OCI-LY3 (cell line): Measurements from ENCODE around the gene MAGEA1.

Experiments used
- CTCF ChIP-seq: fragments of 200-600, 300-600 bp; sonication (generic); IDR thresholded peaks from 2 replicates; pipeline ENCODE4 v1.5.1; 2014; ENCODE audit warnings: antibody characterized with exemption, low read length, low read depth
- EZH2phosphoT487 ChIP-seq: fragments of 200-600 bp; shearing (Covaris generic); IDR thresholded peaks from 2 replicates; pipeline ENCODE4 v1.6.1; 2018; ENCODE audit warnings: antibody characterized with exemption, mixed run types, low read depth

- TF ChIP-seq CTCF (no peak), EZH2phosphoT487 (no peak)
These were observed 21.6 kb upstream of the MAGEA1 start for GRCh38 chrX:153157450-153157849.
